Pancreas (tissue), 10 donors: ENCODE measurements around the gene CLDN7. TPM values are rescaled to one million over a fixed set of nuclear protein-coding genes. Genes with fewer than 3 reads are reported as not detected.
A peak's percentile ranks its signal among the peaks of the same experiment; 100 is the strongest.

Experiments used
- ATAC-seq, 4 donors: fragments of 200-7000 bp; cut with Tn5 transposase; one replicate each; pipeline versions ENCODE4 v1.8.0 to v1.9.1; 2020; ENCODE audit warnings: mild to moderate bottlenecking in 4 of 4, moderate library complexity in 4 of 4
- DNase-seq, 6 donors: peaks; one replicate each; pipeline ENCODE4 v3.0.0-alpha.2; 2020
- FAIRE-seq: peaks from 2 replicates; lab custom pipeline; 2012; peaks lifted over from hg19 to GRCh38; lab: Jason Lieb, UNC
- H3K27ac ChIP-seq, 4 donors: fragments of 200-600 bp; sonication (generic); 1 replicate in 3 of 4; 2 replicates in 1 of 4; pipeline versions ENCODE4 v1.5.0 to v1.8.0; 2020
- H3K27me3 ChIP-seq, 4 donors: fragments of 200-600 bp; one replicate each; pipeline ENCODE4 v1.8.0; 2021
- H3K36me3 ChIP-seq, 3 donors: fragments of 200-600 bp; sonication (generic) in 1 of 3; one replicate each; pipeline versions ENCODE4 v1.5.0 to v1.8.0; 2020 to 2021
- H3K4me1 ChIP-seq, 3 donors: fragments of 200-600 bp; one replicate each; pipeline ENCODE4 v1.8.0; 2021
- H3K4me3 ChIP-seq, 4 donors: fragments of 200-600 bp; sonication (generic) in 2 of 4; one replicate each; pipeline versions ENCODE4 v1.5.0 to v1.8.0; 2020 to 2021
- H3K9me3 ChIP-seq, 4 donors: fragments of 200-600 bp; one replicate each; pipeline ENCODE4 v1.8.0; 2021
- CTCF ChIP-seq, 4 donors: fragments of 200-600 bp; sonication (generic) in 3 of 4; IDR thresholded peaks; one replicate each; pipeline versions ENCODE4 v1.5.0 to v1.8.0; 2021; ENCODE audit warnings: antibody characterized with exemption in 4 of 4
- WGBS, 2 donors: extraction: QIAGEN DNeasy Blood & Tissue Kit; methylation state at CpG; one replicate each; pipeline ENCODE4 v1.1.7; 2013; 5-methylcytosine and 5-hydroxymethylcytosine counted together
- intact Hi-C, 3 donors: fragments of 100-400 bp; cut with DNase I; formaldehyde crosslinking; loops; one replicate each; pipeline versions ENCODE4 v1.11.1 to v1.14.2; 2022
- polyA plus RNA-seq, 2 donors: library from polyadenylated mRNA; stranded (reverse); fragments of 200-250 nt; gene quantifications; one replicate each; pipeline ENCODE4 v1.2.3, GENCODE V29; 2013
- total RNA-seq, 6 donors: library from RNA; stranded (reverse); fragmentation: NEBNext Ultra II Directional in 4 of 6; extraction: Animal tissue kit (Norgen Biotek cat#: 25700) in 4 of 6; gene quantifications; one replicate each; pipeline versions ENCODE4 v1.2.1 to v1.2.4, GENCODE V29; 2021 to 2023
- donor health status: healthy with polysubstance abuse.
- donor health status: DM: no; HTN: no; CAD: no; lungs with moderate emphysema.
- donor health status: DM: no; HTN: no; CAD: no.
- donor health status: control.
- donor health status: control.
- donor health status: Bipolar disorder and iron deficiency.
- donor health status: DM: yes; HTN: yes; CAD: no.
- donor health status: DM: no; HTN: no; CAD: no.
- donor health status: DM: no; HTN: no; CAD: no.
- donor health status: DM: yes; HTN: yes; CAD: no.

The CLDN7 gene
- total and polyA plus RNA-seq, 8 donors: 49.1 to 89.7 (median 62.4) TPM

GRCh38 chr17:7223375-7223774 lies 38.9 kb downstream of the CLDN7 start:
- DNase-seq (peak in 1 of 6 donors; percentile 13), FAIRE-seq (no peak), ATAC-seq (no peak)
- peaks cover 11 to 52% (median 16%) of the 10 kb centered on the region in 3 donors for H3K36me3 ChIP-seq
- no peak overlapping the region for H3K27ac ChIP-seq
- no peak for TF ChIP-seq CTCF (IDR thresholded peaks at IDR 0.05)
- H3K27me3 ChIP-seq: no peaks in the 10 kb centered on the region
- intact Hi-C loops: no loop called here
- H3K9me3 ChIP-seq: no peaks in the 10 kb centered on the region
- peaks cover 12 to 25% (median 14%) of the 10 kb centered on the region in 3 donors for H3K4me1 ChIP-seq
- 79 to 80% methylated on average over 4 of the region's 4 CpGs for WGBS, 2 donors
- no peak overlapping the region for H3K4me3 ChIP-seq

- intact Hi-C loops: no loop called here
- Histone ChIP-seq H3K36me3 (peaks cover 11 to 48% (median 16%) of the 10 kb centered on the region in 3 donors), H3K27ac (no peak overlapping the region), H3K27me3 (no peaks in the 10 kb centered on the region), H3K9me3 (no peaks in the 10 kb centered on the region), H3K4me3 (no peak overlapping the region), H3K4me1 (peaks cover 12 to 25% (median 14%) of the 10 kb centered on the region in 3 donors)
- ATAC-seq: no peak
- no peak for FAIRE-seq
- TF ChIP-seq CTCF (IDR thresholded peaks at IDR 0.05): no peak
- no peak for DNase-seq
- WGBS, 2 donors: 74 to 77% methylated on average over 7 of the region's 7 CpGs
These were observed 39.3 kb downstream of the CLDN7 start for GRCh38 chr17:7222972-7223292.

DNA sequence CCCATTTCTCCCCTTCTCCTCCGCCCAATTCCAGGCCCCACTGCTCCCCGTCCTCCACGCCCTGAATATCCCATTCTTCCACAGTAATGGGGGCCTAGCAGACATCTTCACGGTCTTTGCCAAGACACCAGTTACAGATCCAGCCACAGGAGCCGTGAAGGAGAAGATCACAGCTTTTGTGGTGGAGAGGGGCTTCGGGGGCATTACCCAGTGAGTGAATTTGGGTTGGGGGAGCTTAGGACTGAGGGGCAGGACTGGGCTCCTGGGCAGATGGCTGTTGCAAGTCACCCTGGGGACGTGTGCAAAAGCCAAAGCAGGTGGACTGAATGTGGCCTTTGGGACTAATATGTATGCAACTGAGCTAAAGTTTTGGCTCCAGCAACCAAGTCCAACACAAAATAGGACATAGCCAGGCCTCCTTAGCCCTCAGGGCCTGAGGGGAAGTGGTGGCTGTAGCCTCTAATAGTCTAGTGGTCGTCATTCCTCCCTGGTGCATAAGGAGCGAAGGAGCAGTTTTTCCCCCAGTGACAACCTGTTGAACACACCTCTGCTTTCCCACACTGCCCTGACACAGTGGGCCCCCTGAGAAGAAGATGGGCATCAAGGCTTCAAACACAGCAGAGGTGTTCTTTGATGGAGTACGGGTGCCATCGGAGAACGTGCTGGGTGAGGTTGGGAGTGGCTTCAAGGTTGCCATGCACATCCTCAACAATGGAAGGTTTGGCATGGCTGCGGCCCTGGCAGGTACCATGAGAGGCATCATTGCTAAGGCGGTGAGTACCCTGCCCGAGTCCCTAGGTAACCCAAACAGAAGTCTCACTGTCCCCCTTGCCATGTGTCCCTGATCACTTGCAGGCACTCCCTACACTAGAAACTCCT lies 39.9 kb downstream of the CLDN7 start:
- no peak for TF ChIP-seq CTCF (IDR thresholded peaks at IDR 0.05)
- peak in 2 of 6 donors; percentile 6 to 39 for DNase-seq
- Histone ChIP-seq H3K4me1 (peaks cover 12 to 25% (median 14%) of the 10 kb centered on the region in 3 donors), H3K27me3 (no peaks in the 10 kb centered on the region), H3K4me3 (peak overlapping the region in 1 of 4 donors; percentile 100), H3K9me3 (no peaks in the 10 kb centered on the region), H3K36me3 (peaks cover 11 to 48% (median 16%) of the 10 kb centered on the region in 3 donors), H3K27ac (peak overlapping the region in 1 of 4 donors; percentile 10)
- 69 to 78% methylated on average over 15 of the region's 15 CpGs for WGBS, 2 donors
- no peak for ATAC-seq
- intact Hi-C loops: no loop called here
- FAIRE-seq: no peak

DNA sequence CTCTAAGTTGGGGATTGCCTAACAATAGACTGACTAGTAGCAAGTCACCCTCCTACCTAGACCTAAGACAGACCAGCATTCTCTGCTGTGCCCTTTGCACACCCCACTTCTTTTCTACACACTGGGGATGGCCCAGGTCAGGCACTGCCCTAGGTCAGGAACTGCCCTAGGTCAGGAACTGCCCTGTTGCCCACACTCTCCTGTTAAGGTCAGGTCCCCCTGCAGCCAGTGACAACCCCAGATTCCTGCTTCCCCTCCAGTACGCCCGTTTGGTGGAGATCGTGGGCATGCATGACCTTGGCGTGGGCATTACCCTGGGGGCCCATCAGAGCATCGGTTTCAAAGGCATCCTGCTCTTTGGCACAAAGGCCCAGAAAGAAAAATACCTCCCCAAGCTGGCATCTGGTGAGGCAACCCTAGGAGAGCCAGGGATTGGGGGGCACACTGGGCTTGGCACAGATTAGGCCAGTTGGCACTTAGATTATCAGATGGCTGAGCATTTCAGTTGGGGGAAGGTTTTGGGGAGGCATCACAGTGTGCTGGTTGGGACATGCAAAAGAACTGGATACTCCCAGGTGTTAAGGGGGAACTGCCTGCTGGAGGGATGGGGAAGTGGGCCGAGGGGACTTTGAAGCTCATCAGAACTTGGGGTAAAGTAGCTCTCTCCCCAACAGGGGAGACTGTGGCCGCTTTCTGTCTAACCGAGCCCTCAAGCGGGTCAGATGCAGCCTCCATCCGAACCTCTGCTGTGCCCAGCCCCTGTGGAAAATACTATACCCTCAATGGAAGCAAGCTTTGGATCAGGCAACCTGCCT lies 40.8 kb downstream of the CLDN7 start:
- intact Hi-C loops: no loop called here
- Histone ChIP-seq H3K36me3 (peaks cover 11 to 45% (median 16%) of the 10 kb centered on the region in 3 donors), H3K4me1 (peaks cover 12 to 25% (median 14%) of the 10 kb centered on the region in 3 donors), H3K4me3 (peak overlapping the region in 3 of 4 donors; percentile 45 to 100 (median 97)), H3K27ac (peak overlapping the region; percentile 97 to 100 (median 100)), H3K27me3 (no peaks in the 10 kb centered on the region), H3K9me3 (no peaks in the 10 kb centered on the region)
- FAIRE-seq: no peak
- WGBS, 2 donors: 46 to 52% methylated on average over 10 of the region's 10 CpGs
- no peak for ATAC-seq
- no peak for TF ChIP-seq CTCF (IDR thresholded peaks at IDR 0.05)
- peak in 1 of 6 donors; percentile 36 for DNase-seq
